Upper lobe of left lung (tissue), 6 donors: ENCODE results near the gene RESF1. TPM values are rescaled to one million over a fixed set of nuclear protein-coding genes. Genes with fewer than 3 reads are reported as not detected.

Source experiments
- ATAC-seq, 2 donors: fragments of 200-7000 bp; cut with Tn5 transposase; one replicate each; pipeline ENCODE4 v1.9.1; 2022; ENCODE audit warnings: mild to moderate bottlenecking in 2 of 2, moderate library complexity in 2 of 2; ENCODE audit not compliant: low FRiP score in 2 of 2
- DNase-seq, 2 donors: peaks; one replicate each; pipeline ENCODE4 v3.0.0-alpha.2; 2019 to 2020
- H3K27ac ChIP-seq, 4 donors: fragments of 200-600 bp; sonication (generic); one replicate each; pipeline ENCODE4 v1.5.1; 2016 to 2019
- H3K27me3 ChIP-seq, 4 donors: fragments of 200-600 bp; sonication (generic); one replicate each; pipeline ENCODE4 v1.5.1; 2017 to 2019
- H3K36me3 ChIP-seq, 4 donors: fragments of 200-600 bp; sonication (generic); one replicate each; pipeline ENCODE4 v1.5.1; 2016 to 2019
- H3K4me1 ChIP-seq, 4 donors: fragments of 200-600 bp; sonication (generic); one replicate each; pipeline ENCODE4 v1.5.1; 2018 to 2019
- H3K4me3 ChIP-seq, 4 donors: fragments of 200-600 bp; sonication (generic); one replicate each; pipeline ENCODE4 v1.5.1; 2017 to 2019; ENCODE audit warnings: mild to moderate bottlenecking in 2 of 4, moderate library complexity in 1 of 4
- H3K9me3 ChIP-seq, 4 donors: fragments of 200-600 bp; sonication (generic); one replicate each; pipeline ENCODE4 v1.5.1; 2018 to 2019
- EP300 ChIP-seq, 4 donors: sonication (generic); formaldehyde crosslinking; IDR thresholded peaks; one replicate each; pipeline ENCODE4 v1.5.1; 2017; ENCODE audit warnings: antibody characterized with exemption in 4 of 4, control low read depth in 2 of 4
- POLR2A ChIP-seq, 4 donors: fragments of 450-650 bp; IDR thresholded peaks; one replicate each; pipeline ENCODE4 v1.5.1; 2016 to 2017; ENCODE audit warnings: antibody characterized with exemption in 4 of 4, mild to moderate bottlenecking in 2 of 4
- POLR2AphosphoS5 ChIP-seq, 2 donors: sonication (generic); formaldehyde crosslinking; IDR thresholded peaks; one replicate each; pipeline ENCODE4 v1.5.1; 2017; ENCODE audit warnings: antibody characterized with exemption in 2 of 2
- WGBS, 2 donors: methylation state at CpG; one replicate each; pipeline ENCODE4 v1.1.5; 2017 to 2018; 5-methylcytosine and 5-hydroxymethylcytosine counted together
- total RNA-seq, 6 donors: library from RNA; depleted of rRNA in 4 of 6; stranded (reverse); fragments of >200 nt in 4 of 6; gene quantifications; one replicate each; pipeline versions ENCODE4 v1.1.0 to v1.2.1, GENCODE V29; 2016 to 2021
- TF ChIP-seq, protein P1 (sequence below), 6 experiments: fragments of 450-650 bp in 4 of 6; fragments of 200-600 bp in 2 of 6; sonication (generic) in 2 of 6; IDR thresholded peaks; one replicate each; pipeline ENCODE4 v1.5.1; 2016 to 2019; ENCODE audit warnings: antibody characterized with exemption in 6 of 6
- donor health status: DM: no; HTN: no; CAD: no; lungs with moderate emphysema.
- donor health status: DM: no; HTN: yes; CAD: no; lungs with severe emphysema.

Gene RESF1, protein sequence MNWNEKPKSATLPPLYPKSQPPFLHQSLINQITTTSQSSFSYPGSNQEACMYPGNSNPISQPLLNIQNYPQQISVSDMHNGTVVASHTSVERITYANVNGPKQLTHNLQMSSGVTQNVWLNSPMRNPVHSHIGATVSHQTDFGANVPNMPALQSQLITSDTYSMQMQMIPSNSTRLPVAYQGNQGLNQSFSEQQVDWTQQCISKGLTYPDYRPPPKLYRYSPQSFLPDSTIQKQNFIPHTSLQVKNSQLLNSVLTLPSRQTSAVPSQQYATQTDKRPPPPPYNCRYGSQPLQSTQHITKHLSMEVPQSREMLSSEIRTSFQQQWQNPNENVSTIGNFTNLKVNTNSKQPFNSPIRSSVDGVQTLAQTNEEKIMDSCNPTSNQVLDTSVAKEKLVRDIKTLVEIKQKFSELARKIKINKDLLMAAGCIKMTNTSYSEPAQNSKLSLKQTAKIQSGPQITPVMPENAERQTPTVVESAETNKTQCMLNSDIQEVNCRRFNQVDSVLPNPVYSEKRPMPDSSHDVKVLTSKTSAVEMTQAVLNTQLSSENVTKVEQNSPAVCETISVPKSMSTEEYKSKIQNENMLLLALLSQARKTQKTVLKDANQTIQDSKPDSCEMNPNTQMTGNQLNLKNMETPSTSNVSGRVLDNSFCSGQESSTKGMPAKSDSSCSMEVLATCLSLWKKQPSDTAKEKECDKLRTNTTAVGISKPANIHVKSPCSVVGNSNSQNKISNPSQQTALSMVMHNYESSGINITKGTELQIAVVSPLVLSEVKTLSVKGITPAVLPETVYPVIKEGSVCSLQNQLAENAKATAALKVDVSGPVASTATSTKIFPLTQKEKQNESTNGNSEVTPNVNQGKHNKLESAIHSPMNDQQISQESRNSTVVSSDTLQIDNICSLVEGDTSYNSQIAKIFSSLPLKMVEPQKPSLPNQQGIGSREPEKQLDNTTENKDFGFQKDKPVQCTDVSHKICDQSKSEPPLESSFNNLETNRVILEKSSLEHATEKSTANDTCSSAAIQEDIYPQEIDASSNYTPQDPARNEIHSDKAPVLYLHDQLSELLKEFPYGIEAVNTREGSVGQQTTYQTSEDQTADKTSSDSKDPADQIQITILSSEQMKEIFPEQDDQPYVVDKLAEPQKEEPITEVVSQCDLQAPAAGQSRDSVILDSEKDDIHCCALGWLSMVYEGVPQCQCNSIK (N-terminal part only)
- 100 to 1,000 TPM in 2 of 6 donors, 10 to 100 TPM in 4; 29.7 to 124 (median 64.8) TPM for total RNA-seq

DNA sequence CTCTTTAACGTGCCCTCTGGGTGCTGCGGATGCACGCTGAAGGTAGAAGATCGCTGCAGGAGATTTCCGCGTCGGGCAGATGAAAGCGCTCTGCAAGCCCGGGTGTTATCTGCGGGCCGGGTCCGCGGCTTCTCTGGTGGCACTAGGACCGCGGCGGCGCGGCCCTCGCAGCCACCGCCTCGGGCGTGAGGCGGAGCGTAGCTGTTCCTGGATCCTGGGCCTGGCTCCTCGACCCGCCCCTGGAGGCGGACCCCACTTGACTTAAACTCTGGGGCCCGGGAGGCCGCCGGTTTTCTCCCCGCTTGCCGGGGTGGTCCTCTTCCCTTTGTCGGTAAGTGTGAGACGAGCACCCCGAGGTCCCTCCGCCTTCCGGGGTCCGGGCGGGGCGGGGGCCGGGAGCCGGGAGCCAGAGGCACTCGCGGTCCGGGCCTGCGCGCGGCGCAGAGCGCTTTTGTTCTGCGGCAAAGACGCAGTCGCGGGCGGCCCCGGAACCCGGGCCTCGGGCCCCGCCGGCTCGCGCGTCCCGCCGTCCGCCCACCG lies at the start of gene RESF1:
RESF1 (plus strand) TSS at position 255 of the 540 bp plus-strand sequence. CDS start 21,541 bp downstream, outside the sequence.
- TF ChIP-seq EP300 (IDR thresholded peaks at IDR 0.05) (no peak), POLR2A (IDR thresholded peaks at IDR 0.05) (peak; percentile 56 to 91 (median 77)), POLR2AphosphoS5 (IDR thresholded peaks at IDR 0.05) (peak in 1 of 2 donors; percentile 83)
- TF ChIP-seq, protein P1, sequence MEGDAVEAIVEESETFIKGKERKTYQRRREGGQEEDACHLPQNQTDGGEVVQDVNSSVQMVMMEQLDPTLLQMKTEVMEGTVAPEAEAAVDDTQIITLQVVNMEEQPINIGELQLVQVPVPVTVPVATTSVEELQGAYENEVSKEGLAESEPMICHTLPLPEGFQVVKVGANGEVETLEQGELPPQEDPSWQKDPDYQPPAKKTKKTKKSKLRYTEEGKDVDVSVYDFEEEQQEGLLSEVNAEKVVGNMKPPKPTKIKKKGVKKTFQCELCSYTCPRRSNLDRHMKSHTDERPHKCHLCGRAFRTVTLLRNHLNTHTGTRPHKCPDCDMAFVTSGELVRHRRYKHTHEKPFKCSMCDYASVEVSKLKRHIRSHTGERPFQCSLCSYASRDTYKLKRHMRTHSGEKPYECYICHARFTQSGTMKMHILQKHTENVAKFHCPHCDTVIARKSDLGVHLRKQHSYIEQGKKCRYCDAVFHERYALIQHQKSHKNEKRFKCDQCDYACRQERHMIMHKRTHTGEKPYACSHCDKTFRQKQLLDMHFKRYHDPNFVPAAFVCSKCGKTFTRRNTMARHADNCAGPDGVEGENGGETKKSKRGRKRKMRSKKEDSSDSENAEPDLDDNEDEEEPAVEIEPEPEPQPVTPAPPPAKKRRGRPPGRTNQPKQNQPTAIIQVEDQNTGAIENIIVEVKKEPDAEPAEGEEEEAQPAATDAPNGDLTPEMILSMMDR (IDR thresholded peaks at IDR 0.05) = peak in 3 of 6 experiments; percentile 5 to 15 (median 9)
- peaks cover 0 to 31% (median 2%) of the 10 kb centered on the region in 4 donors for H3K36me3 ChIP-seq
- peak within 1 kb of the TSS; percentile 94 to 97 (median 96) for H3K27ac ChIP-seq
- no peaks in the 10 kb centered on the region for H3K27me3 ChIP-seq
- H3K9me3 ChIP-seq = no peaks in the 10 kb centered on the region
- peak within 1 kb of the TSS; percentile 81 to 86 (median 84) for H3K4me3 ChIP-seq
- 0 to 2% methylated on average over 1 to 34 of the region's 67 CpGs for WGBS, 2 donors
- DNase-seq (peak; percentile 95 to 96), ATAC-seq (peak; percentile 96 to 99)
- H3K4me1 ChIP-seq = peaks cover 23 to 53% (median 28%) of the 10 kb centered on the region in 4 donors

DNA sequence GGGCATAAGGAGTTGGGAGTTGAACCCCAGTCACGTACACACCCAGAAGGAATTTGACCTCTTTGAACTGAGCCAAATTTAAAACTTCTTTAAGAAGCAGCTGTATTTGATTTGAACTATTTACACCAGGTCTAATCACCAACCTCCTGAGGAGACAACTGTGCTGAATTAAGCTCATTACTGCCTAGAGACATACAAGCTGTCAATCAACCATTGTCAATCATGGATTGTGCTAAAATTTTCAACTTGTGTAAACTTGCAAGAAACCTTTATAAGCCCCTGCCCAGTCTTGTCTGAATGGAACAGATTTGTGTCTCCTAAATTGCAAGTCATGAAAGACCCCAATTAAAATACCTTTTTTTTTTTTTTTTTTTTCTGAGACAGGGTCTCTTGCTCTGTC lies 44.3 kb upstream of the RESF1 start:
- DNase-seq (no peak), ATAC-seq (no peak)
- no peak overlapping the region for H3K27ac ChIP-seq
- no peak overlapping the region for H3K4me3 ChIP-seq
- H3K4me1 ChIP-seq = no peaks in the 10 kb centered on the region
- 70 to 80% methylated on average over 1 of the region's 1 CpG for WGBS, 2 donors
- no peaks in the 10 kb centered on the region for H3K27me3 ChIP-seq
- TF ChIP-seq POLR2A (IDR thresholded peaks at IDR 0.05) (no peak), POLR2AphosphoS5 (IDR thresholded peaks at IDR 0.05) (no peak), EP300 (IDR thresholded peaks at IDR 0.05) (no peak)
- TF ChIP-seq, protein P1 (IDR thresholded peaks at IDR 0.05) = no peak
- H3K36me3 ChIP-seq = no peaks in the 10 kb centered on the region
- H3K9me3 ChIP-seq = peaks cover 0 to 3% (median 0%) of the 10 kb centered on the region in 4 donors

DNA sequence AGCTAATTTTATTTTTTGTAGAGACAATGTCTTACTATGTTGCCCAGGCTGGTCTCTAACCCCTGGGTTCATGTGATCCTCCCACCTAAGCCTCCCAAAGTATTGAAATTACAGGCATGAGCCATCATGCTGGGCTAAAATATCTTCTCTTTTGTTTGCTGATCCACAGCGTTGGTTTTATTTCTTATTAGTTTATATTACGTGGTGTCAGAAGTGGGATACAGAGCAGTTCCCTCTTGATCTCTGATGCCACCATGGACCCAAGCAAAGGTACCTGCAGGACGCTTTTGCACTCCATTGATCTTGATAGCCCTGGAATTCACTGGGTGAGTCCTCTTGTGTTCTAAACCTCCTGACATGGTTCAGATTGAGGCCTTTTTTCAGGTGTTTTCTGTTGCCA lies 43.8 kb upstream of the RESF1 start:
- no peaks in the 10 kb centered on the region for H3K27me3 ChIP-seq
- DNase-seq (no peak), ATAC-seq (no peak)
- peaks cover 0 to 3% (median 0%) of the 10 kb centered on the region in 4 donors for H3K9me3 ChIP-seq
- TF ChIP-seq POLR2AphosphoS5 (IDR thresholded peaks at IDR 0.05) (no peak), POLR2A (IDR thresholded peaks at IDR 0.05) (no peak), EP300 (IDR thresholded peaks at IDR 0.05) (no peak)
- TF ChIP-seq, protein P1 (IDR thresholded peaks at IDR 0.05) = no peak
- no peak overlapping the region for H3K4me3 ChIP-seq
- H3K27ac ChIP-seq = no peak overlapping the region
- no peaks in the 10 kb centered on the region for H3K36me3 ChIP-seq
- H3K4me1 ChIP-seq = no peaks in the 10 kb centered on the region
- 93 to 95% methylated on average over 3 of the region's 3 CpGs for WGBS, 2 donors

DNA sequence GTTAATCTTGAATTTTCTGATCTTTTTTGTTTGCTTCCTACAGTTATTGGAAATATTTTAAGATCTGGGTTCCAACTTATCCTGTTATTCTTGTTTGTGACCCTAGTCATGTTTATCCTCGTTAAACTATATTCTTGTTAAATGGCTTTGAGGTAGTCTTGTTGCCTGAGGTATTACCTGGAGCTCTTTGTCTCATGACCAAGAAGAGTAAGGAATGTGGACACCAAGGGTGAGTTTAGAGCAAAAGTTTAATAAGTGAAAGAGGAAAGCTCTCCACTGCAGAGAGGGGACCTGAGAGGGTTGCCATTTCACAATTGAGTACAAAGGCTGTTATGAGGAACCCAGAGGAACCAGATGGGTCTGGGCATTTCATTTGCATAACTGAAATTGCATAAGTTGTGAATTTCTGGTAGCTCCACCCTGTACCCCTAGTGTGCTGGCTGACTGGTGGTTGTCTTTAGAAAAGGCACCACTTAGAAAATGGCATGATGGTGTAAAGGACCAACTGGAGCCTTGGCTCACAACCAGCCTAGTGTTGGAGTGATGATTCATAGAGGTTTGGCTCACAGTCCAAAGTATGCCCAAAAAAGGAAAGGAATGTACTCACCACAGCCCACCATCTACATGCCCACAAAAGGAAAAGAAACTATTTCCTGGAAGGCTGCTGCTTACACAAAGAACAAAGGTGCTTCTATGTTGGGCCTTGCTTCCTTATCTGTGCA lies 36.7 kb upstream of the RESF1 start:
- TF ChIP-seq POLR2AphosphoS5 (IDR thresholded peaks at IDR 0.05) = no peak
- TF ChIP-seq POLR2A (IDR thresholded peaks at IDR 0.05) = no peak
- TF ChIP-seq, protein P1 (IDR thresholded peaks at IDR 0.05) = no peak
- no peak for TF ChIP-seq EP300 (IDR thresholded peaks at IDR 0.05)
- no peaks in the 10 kb centered on the region for H3K36me3 ChIP-seq
- H3K27me3 ChIP-seq = no peaks in the 10 kb centered on the region
- 89 to 100% methylated on average over 1 of the region's 1 CpG for WGBS, 2 donors
- H3K9me3 ChIP-seq = peaks cover 6 to 21% (median 16%) of the 10 kb centered on the region in 4 donors
- ATAC-seq (no peak), DNase-seq (no peak)
- H3K4me1 ChIP-seq = no peaks in the 10 kb centered on the region
- H3K4me3 ChIP-seq = no peak overlapping the region
- H3K27ac ChIP-seq = no peak overlapping the region
